ENCODE data around the gene PON3.

PON3 gene

DNA sequence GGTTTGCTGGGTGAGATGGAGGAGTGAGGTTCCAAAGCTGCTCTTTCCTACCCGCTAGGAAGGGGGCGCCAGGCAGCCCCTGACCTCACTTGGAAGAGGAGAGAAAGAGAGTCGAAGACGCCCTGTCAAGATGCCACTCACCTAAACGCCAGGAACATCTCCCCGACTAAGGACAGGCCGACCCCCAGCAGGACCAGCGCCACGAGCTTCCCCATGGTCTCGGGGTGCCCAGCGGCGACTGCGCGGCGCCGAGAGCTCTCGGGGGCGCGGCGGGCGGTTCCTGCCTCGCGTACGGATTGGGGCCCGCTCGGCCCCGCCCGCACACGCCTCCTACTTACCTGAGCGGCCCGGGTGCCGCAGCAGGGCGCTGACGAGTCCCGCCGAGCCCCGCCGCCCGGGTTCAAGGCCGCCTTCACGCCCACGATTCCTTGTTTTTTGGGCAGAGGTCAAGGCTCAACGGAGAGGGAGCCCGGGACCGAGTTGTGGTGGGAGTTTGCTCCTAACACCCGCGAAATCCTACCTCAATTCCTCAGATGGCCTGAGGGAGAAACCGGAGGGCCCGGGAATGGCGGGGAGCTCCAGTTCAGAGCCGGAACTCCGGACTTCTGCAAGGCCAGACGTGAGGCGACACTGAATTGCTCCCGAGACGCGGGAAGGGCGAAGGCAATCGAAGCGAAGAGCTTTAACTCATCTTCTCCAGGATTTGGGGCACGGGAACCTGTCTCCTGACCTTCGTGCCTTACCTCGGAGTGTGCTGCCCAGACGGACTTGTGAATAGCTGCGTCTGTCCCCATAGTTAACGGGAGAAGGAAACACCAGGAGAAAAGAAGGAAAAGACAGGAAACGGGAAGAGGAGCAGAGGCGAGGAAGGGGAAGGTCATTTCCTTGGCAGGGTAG lies at the start of gene PON3:
TSS of gene PON3 (minus strand) at position 240 of the 897 bp plus-strand sequence. CDS start at position 215, 25 bp downstream.
- DNase-seq (ENCODE audit: low read depth in 2 of 2): peak in 1 of 2 donors; percentile 3

DNA sequence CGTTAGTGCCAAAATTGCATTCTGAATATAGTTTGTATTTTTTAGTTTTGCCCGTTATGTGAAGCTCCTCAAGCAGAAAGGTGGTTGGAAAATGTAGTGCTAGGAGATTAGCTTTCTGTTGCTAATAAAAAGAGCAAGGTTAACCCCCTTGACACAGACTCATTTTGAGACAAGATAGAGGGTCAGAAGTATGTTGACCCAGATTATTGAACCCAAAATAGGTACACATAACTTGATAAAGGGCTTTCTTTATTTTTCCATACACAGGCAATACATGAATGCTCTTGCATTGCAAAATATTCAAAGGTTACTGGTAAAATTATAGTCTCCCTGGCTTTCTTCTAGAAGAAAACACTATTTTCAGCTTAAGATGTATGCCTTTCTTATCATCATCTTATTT lies 48.6 kb upstream of the PON3 start:
- DNase-seq (ENCODE audit: low read depth in 2 of 2): no peak

DNA sequence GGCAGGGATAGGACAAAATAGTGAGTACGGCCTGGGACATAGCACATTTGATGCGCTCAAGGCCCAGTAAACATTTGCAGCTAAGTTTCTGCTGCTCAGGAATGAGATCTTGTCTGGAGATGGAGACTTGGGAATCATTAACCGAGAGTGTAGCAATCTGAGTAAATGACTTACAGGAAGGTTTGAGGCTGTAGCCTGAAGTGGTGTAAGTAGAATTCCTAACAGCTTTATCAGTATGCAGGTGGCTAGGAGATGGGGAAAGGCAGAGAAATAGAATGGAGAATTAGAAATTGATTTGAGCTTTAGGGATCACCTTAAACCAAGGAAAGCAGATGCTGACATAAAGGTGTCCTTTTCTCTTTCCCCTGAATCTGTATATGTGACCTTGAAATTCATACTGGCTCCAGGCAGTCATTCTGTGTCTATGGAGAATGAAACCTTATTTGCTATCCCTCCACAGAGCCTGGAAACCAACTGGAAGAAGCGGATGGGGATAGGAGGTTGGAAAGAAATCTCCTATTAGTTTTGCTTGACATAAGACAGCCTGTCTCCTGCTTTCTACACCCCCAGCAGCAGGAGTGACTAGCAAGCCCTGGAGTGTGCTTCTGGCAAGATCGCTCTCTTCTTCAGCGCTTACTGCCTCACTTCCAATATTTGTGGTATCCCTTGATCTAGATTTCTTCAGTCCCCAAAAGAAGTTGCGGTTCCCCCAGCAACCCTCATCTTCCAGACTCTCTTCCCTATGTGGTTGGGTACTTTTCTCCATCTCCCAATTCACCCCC lies 45.1 kb upstream of the PON3 start:
- no peak for DNase-seq (ENCODE audit: low read depth in 2 of 2)

DNA sequence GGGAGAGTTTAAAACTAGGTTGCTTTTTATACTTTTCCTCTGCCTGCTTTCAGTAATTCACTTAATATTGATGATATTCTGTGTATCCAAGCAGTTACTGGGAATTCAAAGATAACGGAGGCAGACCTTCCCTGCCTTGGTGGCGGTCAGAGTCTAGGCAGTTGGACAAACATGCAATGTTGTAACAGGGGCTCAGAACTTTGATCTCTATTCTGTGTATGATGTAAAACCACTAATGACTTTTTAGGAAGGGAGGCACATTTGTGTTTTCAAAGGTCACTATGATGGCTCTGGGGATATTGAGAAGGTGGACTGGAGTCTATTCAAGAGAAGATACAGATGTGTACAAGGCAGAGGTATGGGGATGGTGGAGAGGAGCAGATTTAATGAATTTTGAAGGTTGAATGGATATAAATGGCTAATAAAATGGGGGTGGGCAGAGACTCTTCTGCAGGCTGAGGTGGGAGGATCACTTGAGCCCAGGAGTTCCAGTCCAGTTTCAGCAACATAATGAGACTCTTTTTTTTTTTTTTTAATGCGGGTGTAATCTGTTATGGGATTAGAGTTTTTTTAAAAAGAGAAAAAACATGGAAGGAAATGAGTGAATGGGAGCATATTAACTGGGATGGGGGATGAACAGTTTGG lies 44.3 kb upstream of the PON3 start:
- no peak for DNase-seq (ENCODE audit: low read depth in 2 of 2)

DNA sequence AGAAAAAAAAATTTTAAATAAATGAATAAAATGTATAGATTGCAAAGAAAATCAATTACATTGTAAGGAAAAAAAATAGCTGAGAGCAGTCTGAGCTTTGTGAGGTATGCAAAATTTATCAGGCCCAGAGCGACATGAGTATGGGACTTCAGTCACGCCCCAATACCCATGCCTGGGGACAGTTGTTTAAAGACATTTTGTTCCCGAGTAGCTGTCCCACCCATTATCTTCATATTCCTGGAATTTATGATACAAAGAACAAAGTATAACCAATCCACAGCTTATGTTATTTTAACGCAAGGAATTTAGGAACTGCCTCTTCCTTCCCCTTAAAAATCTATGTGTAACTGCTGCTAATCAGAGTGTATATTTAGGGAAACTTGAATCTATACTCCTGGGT lies 40.2 kb upstream of the PON3 start:
- no peak for DNase-seq (ENCODE audit: low read depth in 2 of 2)

DNA sequence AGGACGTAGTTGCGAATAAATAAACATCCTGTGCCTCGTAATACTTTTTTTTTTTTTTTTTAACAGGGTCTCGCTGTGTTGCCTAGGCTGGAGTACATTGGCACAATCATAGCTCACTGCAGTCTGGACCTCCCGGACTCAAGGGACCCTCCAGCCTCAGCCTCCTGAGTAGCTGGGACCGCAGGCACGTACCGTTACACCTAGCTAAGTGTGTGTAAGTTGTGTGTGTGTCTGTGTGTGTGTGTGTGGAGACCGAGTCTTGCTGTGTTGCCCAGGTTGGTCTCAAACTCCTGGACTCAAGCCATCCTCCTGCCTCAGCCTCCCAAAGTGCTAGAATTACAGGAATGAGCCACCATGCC lies 39.2 kb upstream of the PON3 start:
- DNase-seq (ENCODE audit: low read depth in 2 of 2): no peak

DNA sequence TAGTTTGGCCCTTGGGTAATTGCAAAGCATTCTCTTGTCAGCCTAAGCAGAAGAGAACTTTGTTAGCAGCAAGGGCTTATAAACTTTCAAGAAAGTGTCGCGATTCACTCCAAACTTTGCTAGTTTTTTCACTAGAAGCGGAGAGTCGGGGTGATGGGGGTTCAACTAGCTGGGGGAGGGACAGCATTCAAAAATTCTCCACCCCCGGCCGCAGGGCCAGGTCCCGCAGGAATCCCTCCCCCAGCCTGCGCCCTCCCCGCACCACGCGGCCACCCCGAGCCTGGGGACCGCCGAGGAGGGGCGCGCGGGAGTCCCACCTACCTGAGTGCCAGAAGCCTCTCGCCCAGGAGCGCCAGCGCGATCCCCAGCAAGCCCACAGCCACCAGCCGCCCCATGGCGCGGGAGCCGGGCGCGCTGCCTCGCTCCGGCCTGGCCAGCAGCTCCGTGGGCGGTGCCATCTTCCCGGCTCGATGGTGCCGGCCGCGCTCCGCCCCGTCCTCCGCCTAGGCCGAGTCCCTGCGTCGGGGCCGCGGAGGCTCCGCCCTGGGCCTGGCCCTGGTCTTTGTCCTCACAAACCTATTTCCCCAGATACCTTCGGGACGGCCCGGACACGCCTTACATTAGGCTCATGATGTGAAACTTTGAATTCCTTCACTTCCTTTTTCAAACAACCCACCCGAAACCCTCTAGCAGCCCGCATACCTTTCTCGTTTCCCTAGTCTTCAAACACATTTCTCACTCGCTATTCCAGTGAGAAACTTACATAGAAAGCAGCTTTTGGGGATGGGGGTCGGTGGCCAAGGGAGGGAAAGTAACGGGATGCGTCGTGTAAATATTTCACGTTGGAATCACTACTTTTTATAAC lies 38.6 kb upstream of the PON3 start, which contains the start of gene PON2:
TSS of gene PON2 (minus strand) at position 472 of the 865 bp plus-strand sequence. CDS start at position 395, 77 bp downstream.
- DNase-seq (ENCODE audit: low read depth in 2 of 2): peak in 1 of 2 donors; percentile 8

DNA sequence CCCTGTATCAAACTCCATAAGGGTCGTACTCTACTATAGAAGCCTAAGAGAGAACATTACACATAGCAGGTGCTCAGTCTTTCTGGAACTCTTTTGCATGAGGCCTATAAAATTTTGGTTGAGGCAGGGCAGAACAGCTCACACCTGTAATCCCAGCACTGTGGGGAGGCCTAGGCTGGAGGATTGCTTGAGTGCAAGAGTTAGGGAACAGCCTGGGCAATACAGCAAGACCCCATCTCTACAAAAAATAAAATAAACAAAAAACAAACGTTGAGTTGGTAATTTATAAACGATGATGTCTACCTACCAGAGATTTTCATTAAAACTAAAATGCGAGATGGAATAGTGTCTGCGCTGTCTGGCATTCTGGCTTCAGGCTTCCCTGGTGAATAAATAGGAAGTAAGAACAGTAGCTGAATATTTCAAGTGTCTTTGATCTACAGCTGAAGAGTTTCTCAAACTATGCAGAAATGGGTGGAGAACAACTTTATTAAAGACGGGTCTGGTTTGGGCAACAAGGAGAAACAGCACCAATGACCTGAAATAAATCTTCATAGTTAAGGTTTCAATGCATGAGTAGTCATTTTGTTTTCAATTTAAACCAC lies 37.9 kb upstream of the PON3 start:
- DNase-seq (ENCODE audit: low read depth in 2 of 2): no peak

DNA sequence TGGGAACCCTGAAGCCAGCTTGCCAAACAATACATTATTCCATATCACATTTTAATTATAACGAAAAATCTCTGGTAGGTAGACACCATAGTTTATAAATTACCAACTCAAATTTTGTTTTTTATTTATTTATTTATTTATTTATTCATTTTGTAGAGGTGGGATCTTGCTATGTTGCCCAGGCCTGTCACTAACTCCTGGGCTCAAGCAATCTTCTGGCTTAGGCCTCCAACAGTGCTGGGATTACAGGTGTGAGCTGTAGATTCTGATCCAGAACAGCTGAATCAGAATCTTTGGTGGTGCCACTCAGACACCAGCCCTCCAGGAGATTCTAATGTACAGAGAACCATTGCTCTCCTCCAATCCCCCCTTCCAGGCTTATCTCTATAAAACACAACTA lies 37.0 kb upstream of the PON3 start:
- no peak for DNase-seq (ENCODE audit: low read depth in 2 of 2)

DNA sequence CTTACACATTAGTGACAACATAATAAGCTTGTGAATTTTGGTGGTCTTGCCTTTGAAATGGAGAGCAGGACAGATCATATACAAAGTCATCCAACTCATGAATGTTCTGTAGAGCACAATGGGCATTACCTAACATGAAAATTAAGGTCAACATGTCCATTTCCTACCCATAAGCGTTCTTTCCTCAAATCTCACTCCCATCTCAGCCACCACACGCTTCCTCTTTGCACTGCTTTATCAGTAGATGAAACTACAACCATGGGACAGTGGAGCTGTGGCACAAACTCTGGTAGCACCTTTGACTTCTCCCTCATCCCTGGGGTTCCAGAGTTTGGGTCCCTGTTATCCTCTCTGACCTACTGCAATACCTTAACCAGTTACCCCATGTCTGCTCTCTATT lies 36.4 kb upstream of the PON3 start:
- no peak for DNase-seq (ENCODE audit: low read depth in 2 of 2)

DNA sequence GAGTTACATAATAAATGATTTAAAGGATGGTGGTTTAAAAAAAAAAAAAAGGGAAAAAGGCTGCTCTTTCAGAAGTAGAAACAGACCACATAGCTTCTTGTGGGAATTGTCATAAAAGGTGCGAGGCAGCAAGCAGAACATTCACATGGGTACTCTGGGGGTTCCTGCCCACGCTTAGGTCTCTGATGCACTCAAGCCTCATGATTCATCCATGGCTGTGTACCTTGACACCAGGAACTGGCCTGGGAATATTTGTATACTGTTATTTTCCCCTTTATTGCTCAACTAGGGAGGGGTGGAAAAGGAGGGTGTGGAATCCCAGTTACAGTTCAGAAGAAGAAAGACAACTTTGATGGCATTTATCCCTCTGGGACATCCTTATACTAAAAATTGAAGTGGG lies 34.7 kb upstream of the PON3 start:
- no peak for DNase-seq (ENCODE audit: low read depth in 2 of 2)

DNA sequence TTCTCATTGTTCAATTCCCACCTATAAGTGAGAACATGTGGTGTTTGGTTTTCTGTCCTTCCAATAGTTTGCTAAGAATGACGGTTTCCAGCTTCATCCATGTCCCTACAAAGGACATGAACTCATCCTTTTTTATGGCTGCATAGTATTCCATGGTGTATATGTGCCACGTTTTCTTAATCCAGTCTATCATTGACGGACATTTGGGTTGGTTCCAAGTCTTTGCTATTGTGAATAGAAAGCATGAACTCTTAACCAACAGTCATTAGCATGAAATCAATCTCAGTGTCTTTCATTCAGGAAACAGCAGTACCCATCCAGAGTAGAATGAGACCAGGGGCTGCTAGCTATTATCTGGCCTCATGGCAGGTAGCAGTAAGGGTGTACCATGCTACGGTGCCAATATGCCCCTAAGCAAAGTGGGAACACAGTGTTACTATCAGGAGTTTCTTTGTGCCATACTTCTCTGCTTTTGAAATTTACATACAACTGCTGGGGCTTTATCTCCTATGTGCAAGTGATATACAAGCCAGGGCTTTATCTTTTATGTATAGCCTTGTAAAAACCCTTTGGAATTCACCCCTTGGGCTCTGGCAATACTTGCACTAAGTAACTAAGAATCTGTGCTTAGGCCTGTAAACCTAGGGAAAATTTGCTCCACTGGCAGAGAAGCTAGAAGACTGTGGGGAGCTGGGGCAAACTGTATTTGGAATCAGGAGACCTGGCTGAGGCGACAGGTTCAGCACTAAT lies 33.2 kb upstream of the PON3 start:
- DNase-seq (ENCODE audit: low read depth in 2 of 2): no peak

DNA sequence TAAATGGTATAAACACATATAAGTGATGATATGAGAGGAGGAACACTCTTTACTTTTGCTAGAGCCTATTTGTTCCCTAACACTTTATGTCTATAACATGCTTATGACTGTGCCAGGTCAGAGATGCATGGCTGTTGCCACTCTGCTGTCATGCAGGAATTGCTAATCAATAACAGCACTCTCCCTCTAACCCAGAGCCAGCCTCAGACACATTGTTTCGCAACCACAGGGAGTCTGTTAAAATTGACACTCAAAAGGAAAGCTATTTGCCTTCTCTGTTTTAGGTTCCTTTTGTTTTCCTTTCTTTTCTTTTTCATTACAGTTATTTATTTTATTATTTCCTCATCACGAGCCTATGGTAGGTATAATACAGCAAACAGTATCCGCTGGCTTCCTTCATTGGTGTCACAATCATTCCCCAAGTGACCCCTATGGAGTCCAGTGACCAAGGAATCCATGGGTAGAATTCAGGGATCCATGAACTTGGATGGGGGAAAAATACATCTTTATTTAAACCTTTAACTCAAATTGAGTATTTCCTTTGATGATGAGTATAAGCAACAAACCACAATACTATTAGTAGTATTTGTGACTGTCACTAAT lies 31.8 kb upstream of the PON3 start:
- DNase-seq (ENCODE audit: low read depth in 2 of 2): no peak

DNA sequence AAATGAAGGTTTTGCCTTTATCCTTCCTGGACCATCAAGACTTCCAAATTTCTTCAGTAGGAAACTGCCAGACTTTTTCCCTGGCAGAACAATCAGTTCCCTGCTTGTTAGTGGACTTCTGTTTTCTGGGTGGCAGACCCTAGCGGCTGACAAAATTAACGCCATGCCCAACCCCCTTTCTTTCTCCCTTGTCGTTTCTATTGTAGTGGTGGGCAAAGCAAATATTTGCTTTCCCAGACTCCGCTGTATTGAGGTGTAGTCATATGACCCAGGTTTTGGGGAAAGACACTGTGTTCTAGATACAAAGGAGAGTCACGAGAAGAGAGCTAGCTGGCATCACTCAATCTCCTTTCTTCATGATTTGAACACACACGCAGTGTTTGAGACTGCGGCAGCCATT lies 31.0 kb upstream of the PON3 start:
- DNase-seq (ENCODE audit: low read depth in 2 of 2): no peak

DNA sequence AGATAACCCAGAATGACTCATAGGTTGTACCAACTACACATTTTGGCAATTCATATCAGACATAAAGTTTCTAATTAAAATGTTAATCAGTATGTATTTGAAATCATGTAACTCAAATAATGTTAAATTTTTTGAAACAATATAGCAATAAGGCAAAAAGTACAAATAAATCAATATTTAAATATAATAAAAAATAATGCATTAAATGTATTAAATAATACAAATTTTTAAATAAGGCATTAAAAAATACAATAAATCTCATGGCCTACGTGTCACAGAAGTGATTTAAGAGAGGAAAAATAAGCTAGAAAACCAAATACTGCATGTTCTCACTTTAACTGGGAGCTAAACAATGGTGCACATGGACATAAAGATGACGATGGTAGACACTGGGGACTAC lies 29.5 kb upstream of the PON3 start:
- no peak for DNase-seq (ENCODE audit: low read depth in 2 of 2)

DNA sequence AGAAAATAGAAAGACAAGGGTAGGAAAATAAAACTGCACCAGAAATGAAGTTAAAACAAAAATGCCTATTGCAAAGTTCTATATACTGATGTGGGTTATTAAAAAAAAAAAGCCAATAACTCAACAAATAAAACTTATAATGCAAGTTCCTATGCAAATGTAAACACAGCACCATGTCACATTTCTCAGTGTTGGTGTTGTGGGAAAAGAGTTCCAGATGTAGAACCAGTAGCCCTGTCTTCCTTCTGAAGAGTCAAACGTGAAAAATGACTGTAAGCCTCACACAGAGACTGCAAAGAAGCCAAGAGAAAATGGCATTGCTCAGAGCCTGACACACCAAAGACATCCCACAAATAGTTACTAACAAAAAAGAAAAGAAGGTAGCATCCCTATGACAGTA lies 28.5 kb upstream of the PON3 start:
- DNase-seq (ENCODE audit: low read depth in 2 of 2): no peak

DNA sequence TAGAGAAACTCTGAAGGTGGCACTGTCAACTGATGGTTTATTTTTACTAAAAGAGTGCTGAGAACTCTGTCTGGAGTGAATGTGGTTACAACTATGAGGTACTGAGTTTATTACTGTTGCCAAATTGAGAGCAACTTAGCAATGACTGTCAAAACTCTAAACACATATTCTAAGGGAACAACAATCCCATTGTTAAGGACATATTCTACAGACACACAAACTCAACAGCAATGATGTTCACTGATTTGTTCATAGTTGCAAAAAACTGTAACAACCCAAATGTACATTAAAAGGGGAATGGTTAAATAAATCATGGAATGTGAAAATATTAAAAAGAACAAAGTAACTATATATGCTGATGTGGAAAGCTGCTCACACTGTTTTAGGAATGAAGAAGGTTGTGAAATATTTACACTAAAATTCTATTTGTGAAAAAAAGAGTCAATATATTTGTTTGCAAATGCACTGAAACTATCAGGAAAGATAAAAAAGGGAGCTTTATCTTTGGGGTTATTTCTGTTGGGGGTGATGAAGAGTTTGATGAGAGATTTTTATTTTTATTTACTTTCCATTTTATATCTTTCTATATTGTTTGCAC lies 25.8 kb upstream of the PON3 start:
- no peak for DNase-seq (ENCODE audit: low read depth in 2 of 2)

DNA sequence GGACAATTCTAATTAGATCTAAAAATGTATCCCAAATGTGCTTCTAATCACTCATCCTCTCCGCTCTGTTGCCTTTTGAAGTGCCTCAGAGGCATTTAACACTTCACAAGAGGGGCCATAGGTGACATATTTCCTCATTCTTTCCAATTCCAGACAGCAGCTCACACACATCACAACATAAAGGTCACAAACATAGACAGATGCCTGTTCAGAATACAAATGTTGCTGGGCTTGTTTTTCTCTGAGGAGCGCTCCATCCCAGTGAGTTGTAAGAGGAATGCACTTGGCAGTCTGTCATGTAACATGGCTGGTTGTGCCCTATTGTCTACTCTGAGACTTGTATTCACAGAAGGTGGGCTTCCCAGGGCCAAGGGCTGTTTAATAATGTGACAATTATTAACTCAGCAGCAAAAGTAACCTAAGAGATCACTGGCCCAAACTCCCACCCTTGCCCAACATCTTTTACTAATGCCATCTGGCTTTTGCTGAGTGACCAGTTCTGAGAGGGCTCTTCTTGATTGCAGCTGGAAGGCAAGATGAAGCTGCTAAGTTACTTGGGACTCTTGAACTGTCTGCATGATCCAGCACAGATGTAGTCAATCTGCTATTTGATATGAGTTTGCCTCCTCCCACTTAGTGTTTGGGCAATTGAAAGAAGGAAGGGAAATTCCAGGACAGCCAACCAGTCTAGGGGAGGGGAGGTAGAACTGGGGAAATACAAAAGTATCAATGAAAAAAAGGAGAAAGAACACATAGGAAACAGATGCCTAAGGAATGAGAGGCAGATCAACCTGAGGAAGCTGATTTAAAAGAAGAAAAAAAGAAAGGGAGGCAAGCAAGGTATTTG lies 25.0 kb upstream of the PON3 start:
- DNase-seq (ENCODE audit: low read depth in 2 of 2): no peak

DNA sequence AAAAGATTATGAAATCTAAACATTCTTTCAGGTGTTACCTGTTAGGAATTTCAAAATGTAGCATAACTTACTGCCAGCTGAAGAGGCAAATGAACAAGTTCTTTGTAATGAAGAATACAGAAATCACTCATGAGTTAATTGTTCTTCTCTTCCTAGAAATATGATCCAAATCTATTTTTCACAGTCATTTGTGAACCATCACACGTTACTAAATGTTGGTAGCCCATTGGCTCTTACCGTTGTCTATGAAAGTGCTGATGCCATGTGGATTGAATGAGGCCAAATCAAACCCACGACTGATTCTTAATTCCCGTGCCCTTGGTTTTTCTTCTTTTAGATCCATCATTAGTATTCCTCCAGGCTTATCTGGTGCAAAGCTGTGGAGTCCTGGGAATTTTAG lies 15.9 kb upstream of the PON3 start:
- no peak for DNase-seq (ENCODE audit: low read depth in 2 of 2)
